ENCODE results near the gene VWA5B2.

VWA5B2 gene

GRCh38 chr3:184227481-184227935, 1.9 kb upstream of the VWA5B2 start:
- DNase-seq, result no peak

DNA sequence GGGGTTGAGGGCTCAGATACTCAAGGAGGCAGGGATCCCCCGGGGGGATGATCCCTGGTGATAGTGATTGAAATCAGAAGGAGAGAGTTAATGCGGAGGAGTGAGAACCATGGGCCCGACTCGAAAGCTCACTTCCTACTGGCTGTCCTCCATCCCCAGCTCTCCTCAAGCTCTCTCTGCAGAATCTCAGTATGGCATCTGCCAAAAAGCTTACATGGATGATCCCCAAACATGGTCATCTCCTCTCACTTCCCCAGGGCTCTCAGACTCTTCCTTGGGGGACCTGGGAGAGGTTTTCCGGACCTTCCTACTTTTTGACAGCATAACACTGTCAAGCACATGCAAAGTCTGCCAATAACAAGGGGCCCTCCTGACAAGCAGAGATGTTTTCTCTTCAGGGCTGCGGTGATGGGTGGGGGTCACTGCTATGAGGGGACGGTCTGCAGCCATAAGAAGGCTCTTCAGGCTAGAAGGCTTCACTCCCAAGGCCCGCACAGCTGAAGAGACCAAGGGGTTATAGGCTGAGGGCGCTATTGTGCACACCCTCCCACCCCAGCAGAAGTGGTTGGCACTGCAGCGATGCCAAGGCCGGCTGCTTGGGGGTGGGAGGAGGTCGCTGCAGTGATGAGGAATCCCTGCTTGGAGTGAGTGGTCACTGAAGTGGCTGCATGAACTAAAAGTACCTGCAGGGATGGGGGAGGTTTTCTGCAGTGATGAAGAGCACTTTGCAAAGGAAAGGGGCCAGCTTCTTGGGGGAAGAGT, 828 bp upstream of the VWA5B2 start:
- no peak for DNase-seq

DNA sequence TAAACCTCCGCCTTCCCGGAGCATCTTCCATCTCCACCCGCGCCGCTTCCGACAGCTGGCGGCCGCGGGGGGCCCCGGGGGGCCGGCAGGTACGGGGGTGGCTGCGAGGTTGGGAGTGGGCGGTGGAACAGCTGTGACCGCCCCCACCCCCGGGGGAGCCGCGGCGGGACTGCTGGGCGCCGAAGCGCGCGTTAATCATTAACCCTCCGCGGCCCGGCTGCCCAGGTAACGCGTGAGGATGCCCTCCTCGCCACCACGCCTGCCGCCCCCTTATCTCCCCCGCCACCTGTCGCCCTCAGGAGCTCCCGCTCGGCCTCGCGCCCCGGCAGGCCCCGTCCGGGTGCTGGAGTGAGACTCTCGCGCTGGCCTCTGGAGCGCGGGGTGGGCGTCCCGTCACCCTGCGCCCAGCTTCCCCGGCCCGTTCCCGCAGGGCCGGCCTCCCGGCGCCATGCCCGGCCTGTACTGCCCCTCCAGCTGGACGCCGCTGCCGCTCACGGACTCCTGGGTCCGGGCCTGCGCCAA, 757 bp downstream of the VWA5B2 start:
- no peak for DNase-seq

DNA sequence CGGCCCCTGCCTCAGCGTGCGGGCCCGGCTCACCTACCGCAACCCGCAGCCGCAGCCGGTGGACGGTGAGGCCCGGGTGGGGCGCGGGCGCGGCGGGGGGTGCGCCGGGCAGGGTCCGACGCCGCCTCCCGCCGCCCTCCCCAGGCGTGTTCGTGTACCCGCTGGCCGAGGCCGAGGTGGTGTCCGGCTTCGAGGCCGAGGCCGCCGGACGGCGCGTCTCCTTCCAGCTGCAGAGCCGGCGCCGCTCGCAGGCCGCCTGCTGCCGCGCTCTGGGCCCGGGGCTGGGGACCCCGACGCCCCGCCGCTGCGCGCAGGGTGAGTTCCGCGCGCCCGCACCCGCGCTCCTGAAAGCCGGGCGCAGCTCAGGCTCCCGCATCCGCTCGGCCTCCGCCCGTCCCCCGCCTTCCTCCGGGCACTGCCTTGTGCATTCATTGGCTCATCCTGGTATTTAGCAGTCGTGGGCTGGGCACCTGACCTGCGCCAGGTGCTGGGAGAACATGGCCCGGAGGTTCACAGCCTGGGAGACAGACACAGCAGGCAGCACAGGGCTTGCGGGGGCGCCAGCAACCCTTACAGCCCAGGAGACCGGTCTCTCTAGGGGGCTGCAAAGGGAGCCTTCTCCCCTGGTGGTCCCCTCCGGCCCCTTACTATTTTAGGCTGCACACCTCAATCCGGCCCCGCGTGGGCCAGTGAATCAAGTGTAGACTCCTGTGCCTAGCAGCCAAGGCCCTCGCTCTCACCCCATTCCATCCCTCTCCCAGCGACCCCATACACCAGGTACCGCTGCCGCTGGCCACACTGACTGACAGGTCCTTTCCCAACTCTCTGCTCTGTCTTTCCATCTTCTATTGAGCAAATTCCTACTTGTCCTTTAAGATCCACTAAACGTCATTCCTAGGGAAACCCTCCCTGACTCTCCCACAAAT, 1.5 kb downstream of the VWA5B2 start:
- no peak for DNase-seq

GRCh38 chr3:184231671-184232070, 2.3 kb downstream of the VWA5B2 start:
- no peak for DNase-seq

DNA sequence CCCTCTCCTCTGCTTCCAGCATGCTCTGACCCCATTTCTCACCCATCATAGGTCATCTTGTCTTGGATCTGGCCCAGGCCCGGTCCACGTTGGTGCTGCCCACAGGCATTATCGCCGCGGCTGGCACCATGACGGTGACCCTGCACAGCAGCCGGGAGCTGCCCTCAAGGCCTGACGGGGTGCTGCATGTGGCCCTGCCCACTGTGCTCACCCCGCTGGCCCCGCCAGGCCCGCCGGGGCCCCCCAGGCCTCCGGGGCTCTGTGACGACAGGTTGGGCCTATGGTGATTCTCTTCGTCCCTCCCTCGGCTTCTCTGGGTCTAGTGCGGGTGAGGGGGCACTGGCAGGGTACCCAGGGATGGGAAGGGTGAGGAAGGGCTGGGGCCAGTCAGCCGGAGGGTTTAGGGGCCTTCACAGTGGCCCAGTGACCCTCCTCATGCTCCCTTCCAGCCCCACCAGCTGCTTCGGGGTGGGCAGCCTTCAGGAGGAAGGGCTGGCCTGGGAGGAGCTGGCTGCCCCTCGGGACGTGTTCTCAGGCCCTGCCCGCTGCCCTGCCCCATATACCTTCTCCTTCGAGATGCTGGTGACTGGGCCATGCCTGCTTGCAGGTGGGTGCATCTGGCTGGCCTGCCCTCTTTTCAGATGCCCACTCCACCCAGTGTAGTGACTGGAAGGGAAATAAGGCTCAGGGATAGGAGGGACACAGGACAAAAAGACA, 3.9 kb downstream of the VWA5B2 start:
- no peak for DNase-seq

- DNase-seq, result peak; percentile 4
Observed at GRCh38 chr3:184234224-184234623, 4.8 kb downstream of the VWA5B2 start.

- no peak for DNase-seq
Observed at GRCh38 chr3:184234671-184235380, 5.4 kb downstream of the VWA5B2 start.

GRCh38 chr3:184235381-184236032, 6.1 kb downstream of the VWA5B2 start:
- DNase-seq, result no peak

DNA sequence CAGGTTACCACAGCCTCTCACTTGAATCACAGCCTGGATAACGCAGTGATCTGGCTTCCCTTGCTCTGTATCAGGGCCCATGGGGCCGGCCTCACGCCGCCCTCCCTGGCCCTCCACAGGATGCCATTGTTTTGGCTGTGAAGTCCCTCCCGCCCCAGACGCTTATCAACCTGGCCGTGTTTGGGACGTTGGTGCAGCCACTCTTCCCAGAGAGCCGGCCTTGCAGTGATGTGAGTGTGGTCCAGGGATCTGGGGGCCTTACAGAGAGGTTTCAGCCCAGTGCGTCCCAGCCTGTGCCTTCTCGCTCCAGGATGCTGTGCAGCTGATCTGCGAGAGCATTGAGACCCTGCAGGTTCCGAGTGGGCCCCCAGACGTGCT, 6.6 kb downstream of the VWA5B2 start:
- no peak for DNase-seq

GRCh38 chr3:184236636-184237035, 7.3 kb downstream of the VWA5B2 start:
- no peak for DNase-seq

DNA sequence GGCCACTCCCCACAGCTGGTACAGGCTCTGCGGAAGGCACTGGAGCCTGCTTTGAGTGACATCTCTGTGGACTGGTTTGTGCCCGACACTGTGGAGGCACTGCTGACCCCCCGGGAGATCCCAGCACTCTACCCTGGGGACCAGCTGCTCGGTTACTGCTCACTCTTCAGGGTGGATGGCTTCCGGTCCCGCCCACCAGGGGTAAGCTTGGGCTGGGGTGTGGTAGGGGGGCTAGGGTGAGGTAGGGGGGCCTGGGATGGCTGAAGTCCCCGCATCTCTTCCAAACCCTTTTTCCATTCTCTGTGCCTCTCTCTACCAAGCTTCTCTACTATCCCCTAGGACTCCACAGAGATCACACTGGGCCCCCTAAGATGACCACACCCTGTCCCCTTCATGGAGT, 7.8 kb downstream of the VWA5B2 start:
- DNase-seq, result no peak

DNA sequence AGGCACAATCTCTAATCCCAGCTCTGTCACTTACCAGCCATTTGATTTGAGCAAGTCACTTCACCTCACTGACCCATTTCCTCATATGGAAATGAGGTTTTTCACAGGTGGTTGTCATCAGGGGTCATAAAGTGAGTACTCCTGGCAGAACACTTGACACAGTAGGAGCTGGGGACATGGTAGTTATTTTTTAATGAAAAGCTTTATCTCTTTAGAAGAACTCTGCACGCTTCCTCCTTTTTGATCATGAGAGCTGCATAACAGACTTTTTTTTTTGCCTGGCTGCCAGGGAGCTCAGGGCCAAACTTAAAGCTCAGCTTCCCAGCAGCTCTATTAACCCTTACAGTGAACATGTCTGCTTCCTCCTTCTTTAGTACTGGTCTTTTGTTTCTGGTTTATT, 8.4 kb downstream of the VWA5B2 start:
- DNase-seq, result no peak

DNA sequence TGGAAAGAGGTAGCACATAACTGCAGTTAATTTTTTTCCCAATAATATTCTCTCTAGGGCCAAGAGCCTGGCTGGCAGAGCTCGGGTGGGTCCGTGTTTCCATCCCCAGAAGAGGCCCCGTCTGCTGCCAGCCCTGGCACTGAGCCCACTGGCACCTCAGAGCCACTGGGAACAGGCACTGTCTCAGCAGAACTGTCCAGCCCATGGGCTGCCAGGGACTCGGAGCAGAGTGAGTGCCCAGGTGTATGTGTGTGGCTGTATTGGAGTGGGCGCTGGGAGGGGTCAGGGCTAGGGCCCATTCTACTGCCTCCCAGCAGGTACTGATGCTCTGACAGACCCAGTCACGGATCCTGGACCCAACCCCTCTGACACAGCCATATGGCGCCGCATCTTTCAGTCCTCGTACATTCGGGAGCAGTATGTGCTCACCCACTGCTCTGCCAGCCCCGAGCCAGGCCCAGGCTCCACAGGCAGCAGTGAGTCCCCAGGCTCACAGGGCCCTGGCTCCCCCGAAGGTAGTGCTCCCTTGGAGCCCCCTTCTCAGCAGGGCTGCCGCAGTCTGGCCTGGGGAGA, 8.9 kb downstream of the VWA5B2 start:
- no peak for DNase-seq

DNA sequence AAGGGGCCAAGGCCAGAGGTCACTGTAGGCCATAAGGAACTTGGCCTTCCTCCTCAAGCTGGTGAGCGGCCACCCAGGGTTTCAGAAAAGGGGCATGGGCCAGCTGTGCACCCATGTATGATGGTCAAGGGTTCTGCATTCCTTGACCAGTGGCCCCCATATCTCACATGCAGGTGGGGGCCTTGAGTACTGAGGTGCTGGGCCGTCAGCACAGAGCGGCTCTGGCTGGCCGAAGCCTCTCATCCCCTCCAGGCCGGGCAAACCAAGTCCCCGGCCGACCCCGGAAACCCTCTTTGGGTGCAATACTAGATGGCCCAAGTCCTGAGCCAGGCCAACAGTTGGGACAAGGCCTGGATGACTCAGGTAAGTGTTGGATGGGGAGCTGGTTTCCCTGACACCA, 9.8 kb downstream of the VWA5B2 start:
- DNase-seq, result no peak

DNA sequence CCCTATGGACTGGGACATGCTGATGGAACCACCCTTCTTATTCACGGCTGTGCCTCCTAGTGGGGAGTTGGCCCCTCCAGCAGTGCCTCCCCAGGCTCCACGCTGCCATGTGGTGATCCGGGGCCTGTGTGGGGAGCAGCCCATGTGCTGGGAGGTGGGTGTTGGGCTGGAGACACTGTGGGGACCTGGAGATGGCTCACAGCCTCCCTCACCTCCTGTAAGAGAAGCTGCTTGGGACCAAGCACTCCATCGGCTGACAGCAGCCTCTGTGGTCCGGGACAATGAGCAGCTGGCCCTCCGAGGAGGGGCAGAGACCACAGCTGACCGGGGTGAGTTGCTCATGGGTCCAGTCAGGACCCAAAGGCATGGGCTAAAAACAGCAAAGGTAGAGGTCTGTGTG, 10.3 kb downstream of the VWA5B2 start:
- DNase-seq, result no peak

GRCh38 chr3:184240384-184241140, 11.2 kb downstream of the VWA5B2 start:
- no peak for DNase-seq

- DNase-seq, result no peak
Observed at GRCh38 chr3:184241141-184241446, 11.7 kb downstream of the VWA5B2 start.

GRCh38 chr3:184241447-184242296, 12.3 kb downstream of the VWA5B2 start:
- no peak for DNase-seq

- no peak for DNase-seq
Observed at GRCh38 chr3:184242297-184242685, 12.9 kb downstream of the VWA5B2 start.

Data from midbrain (tissue), 1 donor.